ENCODE data around the gene CDT1.

- TF ChIP-seq EZH2 (IDR thresholded peaks at IDR 0.05; ENCODE audit: insufficient read depth, poor library complexity, severe bottlenecking) = no peak
- TF ChIP-seq EZH2phosphoT487 (IDR thresholded peaks at IDR 0.05; ENCODE audit: insufficient read depth, low read depth) = no peak
Observed at GRCh38 chr16:88824256-88825077, 20.9 kb downstream of the CDT1 start.
